CD4-positive, alpha-beta T cell treated with Interleukin-6 at 100 ng/mL for 8 hours (primary cell): Measurements from ENCODE around the gene OR1D5.
"Not testable (repeated sequence)": the region's sequence is repeated elsewhere in the genome, so short reads cannot be mapped to it uniquely, and the experiment has no call there.

ENCODE experiments used
- DNase-seq: peaks from one replicate; pipeline ENCODE4 v3.0.0-alpha.2; 2020; ENCODE audit warnings: mixed read lengths, low spot score

OR1D5 gene

DNA sequence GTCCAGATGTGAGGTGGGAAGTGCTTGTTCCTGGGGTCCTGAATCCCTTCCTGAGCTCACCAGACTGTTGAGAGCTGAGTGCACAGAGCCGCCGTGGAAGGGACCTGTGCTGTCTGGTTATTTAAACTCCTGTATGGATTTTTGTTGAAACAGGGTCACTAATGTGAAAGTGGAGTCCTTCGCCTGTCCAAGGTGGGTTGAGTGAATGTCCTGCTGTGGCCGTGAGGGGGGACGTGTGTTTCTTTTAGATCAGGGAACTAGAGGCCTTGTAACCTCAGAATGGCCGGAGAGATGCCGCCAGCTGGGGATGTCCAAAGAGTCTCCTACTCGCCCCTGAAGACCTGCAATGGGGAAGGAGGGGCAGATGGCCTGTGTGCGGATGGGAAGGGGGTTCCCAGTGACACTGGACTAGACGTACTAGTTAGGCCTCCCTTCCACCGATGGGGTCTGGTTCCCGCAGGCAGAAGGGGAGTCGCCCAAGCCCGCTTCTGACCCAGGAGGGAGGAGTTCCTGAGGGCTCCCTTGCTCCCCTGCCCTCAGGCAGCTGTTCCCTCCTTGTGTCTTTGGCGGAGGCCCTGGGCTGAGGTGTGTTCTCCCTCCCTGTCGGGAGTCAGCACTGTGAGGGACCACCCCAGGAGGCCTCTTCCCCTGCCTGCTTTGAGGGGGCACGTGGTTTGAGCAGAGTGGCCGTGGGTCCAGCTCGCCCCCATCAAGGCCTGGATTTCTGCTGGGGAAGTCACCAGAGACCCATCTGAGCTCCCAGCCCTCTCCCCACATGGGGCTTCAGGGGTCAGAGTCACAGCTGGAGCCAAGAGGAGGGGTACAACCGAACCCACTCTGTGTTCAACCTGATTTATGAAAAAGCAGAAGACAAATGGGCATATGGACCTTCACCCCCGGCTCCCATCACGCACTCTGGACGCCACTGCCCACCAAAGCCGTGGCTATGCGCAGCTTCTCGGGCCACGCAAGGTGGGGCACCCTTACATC is 30.9 kb downstream of the OR1D5 start:
- no peak for DNase-seq

DNA sequence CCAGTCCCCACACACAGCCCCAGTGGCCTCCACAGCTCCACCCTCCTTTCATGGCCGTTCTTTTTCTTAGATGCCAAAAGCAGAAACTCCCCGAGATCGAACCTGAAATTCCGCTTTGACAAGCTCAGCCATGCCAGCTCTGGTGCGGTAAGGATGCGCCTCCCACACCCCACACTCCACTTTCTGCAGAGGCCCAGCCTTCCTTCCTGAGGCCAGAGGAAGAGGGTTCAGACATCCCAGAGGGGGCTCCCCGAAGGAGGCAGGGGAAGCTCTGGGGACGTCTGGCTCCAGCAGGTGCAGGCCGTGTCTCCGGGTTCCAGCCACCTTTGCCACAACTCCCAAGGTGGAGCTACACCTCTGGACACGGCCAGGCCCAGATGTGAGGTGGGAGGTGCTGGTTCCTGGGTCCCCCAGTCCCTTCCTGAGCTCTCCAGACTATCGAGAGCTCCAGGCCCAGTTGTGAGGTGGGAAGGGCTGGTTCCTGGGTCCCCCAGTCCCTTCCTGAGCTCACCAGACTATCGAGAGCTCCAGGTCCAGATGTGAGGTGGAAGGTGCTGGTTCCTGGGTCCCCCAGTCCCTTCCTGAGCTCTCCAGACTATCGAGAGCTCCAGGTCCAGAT is 32.4 kb downstream of the OR1D5 start:
- DNase-seq, result not testable (repeated sequence)

- DNase-seq, result no peak
Measured at GRCh38 chr17:3030096-3030495, 33.3 kb downstream of the OR1D5 start.

DNA sequence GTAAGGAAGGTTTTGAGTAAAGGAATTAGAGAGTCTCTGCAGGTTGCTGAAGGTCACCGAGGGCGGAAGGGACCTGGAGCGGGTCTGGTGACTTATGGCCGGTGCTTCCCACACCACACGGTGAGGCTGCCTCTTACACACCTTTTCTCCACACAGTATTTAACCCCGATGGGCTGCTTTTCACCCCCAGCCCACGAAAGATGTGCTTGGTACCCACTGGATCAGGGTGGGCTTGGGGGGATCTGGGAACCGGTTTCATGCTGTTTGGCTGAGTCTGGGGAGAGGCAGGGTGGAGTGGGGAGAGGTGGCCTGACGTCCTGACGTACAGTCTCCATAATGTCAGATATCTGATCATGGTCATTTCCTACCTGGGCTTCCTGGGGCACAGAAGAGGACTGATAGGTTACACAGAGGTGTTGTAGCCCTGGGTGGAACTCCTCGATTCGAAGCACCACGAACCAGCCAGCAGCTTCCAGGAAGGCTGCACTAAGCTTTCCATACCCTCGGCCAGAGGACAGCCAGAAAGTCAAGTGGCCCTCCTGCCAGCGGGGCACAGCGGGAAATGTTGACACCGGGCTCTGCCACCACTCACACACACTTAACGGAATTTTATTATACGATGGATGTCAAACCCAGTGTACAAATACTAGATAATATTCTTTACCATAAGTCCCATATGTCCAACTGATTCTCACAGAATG is 34.0 kb downstream of the OR1D5 start:
- DNase-seq, result no peak

GRCh38 chr17:3027786-3028532 is 35.4 kb downstream of the OR1D5 start:
- no peak for DNase-seq

- no peak for DNase-seq
Measured at GRCh38 chr17:3026856-3027751, 36.3 kb downstream of the OR1D5 start.

- no peak for DNase-seq
Measured at GRCh38 chr17:3026125-3026855, 37.1 kb downstream of the OR1D5 start.

DNA sequence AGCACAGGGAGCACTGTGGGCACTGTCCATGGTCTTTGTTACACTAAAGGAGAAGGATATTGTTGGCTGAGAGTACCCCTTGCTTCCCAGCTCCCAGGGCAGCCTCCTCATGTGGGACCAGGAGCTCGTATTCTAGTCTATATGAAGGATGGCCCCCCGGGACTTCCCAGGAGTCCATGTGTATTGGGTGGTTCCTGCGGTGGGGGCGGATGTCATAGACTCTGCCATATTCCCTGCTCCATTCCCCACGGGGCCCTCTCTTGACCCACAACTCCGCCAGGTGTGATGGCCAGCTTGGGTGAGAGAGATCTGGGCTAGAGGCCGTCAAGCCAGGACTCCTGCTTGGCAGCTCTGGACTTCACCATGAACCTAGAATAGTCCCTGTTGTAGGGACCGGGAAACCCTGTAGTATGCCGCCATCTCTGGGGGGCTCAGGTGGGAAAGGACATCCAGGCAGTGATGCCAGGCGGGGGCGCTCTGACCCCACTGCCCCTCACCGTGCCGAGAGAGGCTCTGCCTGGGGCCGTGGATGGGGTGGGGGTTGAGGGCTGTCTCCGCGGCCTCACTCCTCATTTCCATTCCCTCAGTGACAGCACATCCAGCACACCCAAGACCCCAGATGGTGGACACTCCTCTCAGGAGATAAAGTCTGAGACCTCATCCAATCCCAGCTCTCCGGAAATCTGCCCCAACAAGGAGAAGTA is 37.8 kb downstream of the OR1D5 start:
- no peak for DNase-seq

- DNase-seq, result no peak
Measured at GRCh38 chr17:3024346-3024745, 39.1 kb downstream of the OR1D5 start.

DNA sequence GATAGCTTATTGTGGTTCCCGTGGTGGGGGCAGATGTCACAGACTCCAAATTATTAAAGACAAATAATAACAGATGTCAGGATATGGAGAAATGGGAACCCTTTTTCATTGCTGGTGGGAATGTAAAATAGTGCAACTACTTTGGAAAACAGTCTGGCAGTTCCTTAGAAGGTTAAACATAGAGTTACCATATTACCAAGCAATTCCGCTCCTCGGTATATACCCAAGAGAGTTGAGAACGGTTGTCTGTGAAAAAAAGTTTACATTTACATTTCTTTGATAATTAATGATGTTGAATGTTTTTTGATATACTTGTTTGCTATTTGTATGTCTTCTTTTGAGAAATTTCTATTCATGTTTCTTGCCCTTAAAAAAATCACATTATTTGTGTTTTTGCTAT is 41.2 kb downstream of the OR1D5 start:
- no peak for DNase-seq

- DNase-seq, result no peak
Measured at GRCh38 chr17:3020381-3020780, 43.0 kb downstream of the OR1D5 start.

- no peak for DNase-seq
Measured at GRCh38 chr17:3019761-3020160, 43.6 kb downstream of the OR1D5 start.

GRCh38 chr17:3017936-3018335 is 45.5 kb downstream of the OR1D5 start:
- no peak for DNase-seq

- DNase-seq, result no peak
Measured at GRCh38 chr17:3015890-3016289, 47.5 kb downstream of the OR1D5 start.

DNA sequence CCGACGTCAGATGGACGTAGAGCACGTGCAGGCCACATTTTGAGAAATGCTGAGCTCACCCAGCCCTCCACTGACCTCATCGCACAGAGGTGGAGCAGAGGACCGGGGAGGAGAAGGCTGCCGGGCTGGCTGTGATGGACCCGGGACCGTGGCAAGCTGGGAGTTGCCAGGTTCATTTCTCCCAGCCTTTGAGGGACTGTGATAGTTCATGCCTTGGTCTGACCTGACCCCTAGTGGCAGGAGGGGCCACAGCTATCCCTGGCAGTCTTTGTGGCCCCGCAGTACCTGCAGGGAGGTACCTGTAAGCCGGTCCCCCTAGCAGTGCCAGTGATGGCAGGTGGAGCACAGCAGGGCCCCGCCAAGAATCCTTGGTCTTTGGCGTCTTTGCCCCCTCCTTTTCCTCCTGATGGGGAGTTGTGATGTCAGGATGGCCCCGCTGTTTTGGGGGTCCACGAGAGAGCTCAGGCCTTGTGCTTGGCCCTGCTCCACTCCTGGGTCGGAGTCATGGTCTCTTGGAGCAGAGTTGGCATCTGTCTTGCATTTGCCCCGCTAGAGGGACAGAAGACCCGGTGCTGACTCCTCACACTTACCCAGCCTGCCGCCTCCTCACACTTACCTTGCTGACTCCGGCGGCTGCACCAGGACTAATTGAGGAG is 50.4 kb downstream of the OR1D5 start:
- peak; percentile 44 for DNase-seq
